Activated CD4-positive, alpha-beta T cell treated with anti-CD3 and anti-CD28 coated beads, Interleukin-2, amount 10 ng/mL, durations not matched to agents 24 days and 14 days (primary cell): ENCODE measurements around the gene IRF2BP1. TPM values are rescaled to one million over a fixed set of nuclear protein-coding genes. Genes with fewer than 3 reads are reported as not detected.

Source experiments
- DNase-seq: peaks from one replicate; pipeline ENCODE4 v3.0.0; 2022
- H3K27ac Mint-ChIP-seq: one replicate; pipeline ENCODE4 v1.8.0; 2022; ENCODE audit warnings: mild to moderate bottlenecking, mixed read lengths
- H3K27me3 Mint-ChIP-seq: one replicate; pipeline ENCODE4 v1.8.0; 2022; ENCODE audit warnings: mixed read lengths
- H3K36me3 Mint-ChIP-seq: one replicate; pipeline ENCODE4 v1.8.0; 2022; ENCODE audit warnings: low read depth, mild to moderate bottlenecking, mixed read lengths
- H3K4me1 Mint-ChIP-seq: one replicate; pipeline ENCODE4 v1.8.0; 2021; ENCODE audit warnings: mixed read lengths
- H3K4me3 Mint-ChIP-seq: one replicate; pipeline ENCODE4 v1.8.0; 2022; ENCODE audit warnings: mild to moderate bottlenecking, moderate library complexity, mixed read lengths
- H3K9me3 Mint-ChIP-seq: one replicate; pipeline ENCODE4 v1.8.0; 2021; ENCODE audit warnings: mixed read lengths
- intact Hi-C: fragments of 100-400 bp; cut with micrococcal nuclease; formaldehyde crosslinking; loops from one replicate; pipeline ENCODE4 v1.15.1; 2023
- total RNA-seq: library from RNA; stranded (reverse); gene quantifications from 2 replicates; pipeline ENCODE4 v1.2.3, GENCODE V29; 2022

IRF2BP1 gene
- total RNA-seq, 1 donor from 2014 or later = 18.5 TPM

- Mint-ChIP-seq H3K4me3 (no peak overlapping the region), H3K9me3 (no peaks in the 10 kb centered on the region), H3K36me3 (no peaks in the 10 kb centered on the region), H3K27ac (peak overlapping the region; percentile 47), H3K4me1 (peaks cover 32% of the 10 kb centered on the region), H3K27me3 (peaks cover 4% of the 10 kb centered on the region)
- DNase-seq = peak; percentile 80
- intact Hi-C loops = no loop called here
Observed at GRCh38 chr19:45917421-45918091, 31.6 kb upstream of the IRF2BP1 start.

- intact Hi-C loops = no loop called here
- Mint-ChIP-seq H3K4me1 (peaks cover 17% of the 10 kb centered on the region), H3K27me3 (peaks cover 13% of the 10 kb centered on the region), H3K36me3 (no peaks in the 10 kb centered on the region), H3K27ac (no peak within 1 kb of the TSS), H3K9me3 (no peaks in the 10 kb centered on the region), H3K4me3 (no peak within 1 kb of the TSS)
- peak; percentile 69 for DNase-seq
Observed at GRCh38 chr19:45913874-45914830, 28.2 kb upstream of the IRF2BP1 start, which contains the start of gene NANOS2. Gene NANOS2 (minus strand): TSS chr19:45914778. CDS start chr19:45914693, 85 bp downstream.

DNA sequence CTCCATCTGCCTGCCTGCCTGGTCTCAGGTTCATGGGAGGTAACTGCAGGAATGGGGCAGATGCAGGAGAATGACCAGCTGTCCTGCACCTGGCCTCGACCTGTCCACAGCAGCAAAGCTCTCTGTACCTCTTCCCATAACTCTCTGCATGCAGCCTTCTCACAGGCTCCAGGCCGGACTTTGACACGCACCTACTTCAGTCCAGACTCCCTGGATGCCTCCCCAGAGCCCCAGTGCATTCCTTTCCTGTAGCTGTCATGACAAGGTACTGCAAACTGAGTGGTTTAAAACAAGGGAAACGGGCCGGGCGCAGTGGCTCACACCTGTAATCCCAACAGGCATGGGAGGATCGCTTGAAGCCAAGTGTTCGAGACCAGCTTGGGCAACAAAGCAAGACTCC, 25.4 kb upstream of the IRF2BP1 start:
- Mint-ChIP-seq H3K36me3 (no peaks in the 10 kb centered on the region), H3K9me3 (no peaks in the 10 kb centered on the region), H3K27ac (no peak overlapping the region), H3K4me1 (peaks cover 5% of the 10 kb centered on the region), H3K27me3 (peaks cover 18% of the 10 kb centered on the region), H3K4me3 (no peak overlapping the region)
- DNase-seq = no peak
- intact Hi-C loops = no loop called here

DNA sequence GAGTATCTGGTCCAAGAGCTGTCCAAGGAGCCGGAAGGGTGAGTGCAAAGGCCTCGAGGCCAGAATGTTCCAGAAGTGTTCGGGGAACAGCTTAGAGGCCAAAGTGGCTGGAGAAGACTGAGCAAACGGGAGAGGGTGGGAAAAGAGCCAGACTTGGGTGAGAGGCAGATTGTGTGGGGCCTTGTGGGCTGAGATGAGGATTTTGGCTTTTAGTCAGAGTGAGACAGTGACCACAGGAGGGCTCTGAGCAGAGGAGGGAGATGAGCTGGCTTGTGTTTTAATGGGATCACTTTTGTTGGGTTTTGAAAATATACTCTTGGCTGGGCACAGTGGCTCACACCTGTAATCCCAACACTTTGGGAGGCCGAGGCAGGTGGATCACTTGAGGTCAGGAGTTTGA, 23.0 kb upstream of the IRF2BP1 start:
- H3K4me3 Mint-ChIP-seq = no peak overlapping the region
- no peaks in the 10 kb centered on the region for H3K36me3 Mint-ChIP-seq
- H3K27ac Mint-ChIP-seq = no peak overlapping the region
- H3K27me3 Mint-ChIP-seq = peaks cover 20% of the 10 kb centered on the region
- H3K4me1 Mint-ChIP-seq = peaks cover 5% of the 10 kb centered on the region
- no peak for DNase-seq
- intact Hi-C loops = no loop called here
- H3K9me3 Mint-ChIP-seq = no peaks in the 10 kb centered on the region

DNA sequence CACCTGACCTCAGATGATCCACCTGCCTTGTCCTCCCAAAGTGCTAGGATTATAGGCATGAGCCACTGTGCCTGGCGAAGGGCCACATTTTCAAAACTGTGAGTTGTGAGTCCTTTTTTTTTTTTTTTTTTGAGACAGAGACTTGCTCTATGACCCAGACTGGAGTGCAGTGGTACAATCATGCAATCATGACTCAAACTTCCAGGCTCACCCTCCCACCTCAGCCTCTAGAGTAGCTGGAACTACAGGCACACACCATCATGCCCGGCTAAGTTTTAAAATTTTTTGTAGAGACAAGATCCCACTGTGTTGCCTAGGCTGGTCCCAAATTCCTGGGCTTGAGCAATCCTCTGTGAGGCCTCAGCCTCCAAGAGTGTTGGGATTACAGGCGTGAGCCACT, 20.3 kb upstream of the IRF2BP1 start:
- Mint-ChIP-seq H3K27me3 (peaks cover 16% of the 10 kb centered on the region), H3K27ac (no peak overlapping the region), H3K4me1 (peaks cover 14% of the 10 kb centered on the region), H3K36me3 (peaks cover 2% of the 10 kb centered on the region), H3K4me3 (no peak overlapping the region), H3K9me3 (no peaks in the 10 kb centered on the region)
- intact Hi-C loops = no loop called here
- no peak for DNase-seq

DNA sequence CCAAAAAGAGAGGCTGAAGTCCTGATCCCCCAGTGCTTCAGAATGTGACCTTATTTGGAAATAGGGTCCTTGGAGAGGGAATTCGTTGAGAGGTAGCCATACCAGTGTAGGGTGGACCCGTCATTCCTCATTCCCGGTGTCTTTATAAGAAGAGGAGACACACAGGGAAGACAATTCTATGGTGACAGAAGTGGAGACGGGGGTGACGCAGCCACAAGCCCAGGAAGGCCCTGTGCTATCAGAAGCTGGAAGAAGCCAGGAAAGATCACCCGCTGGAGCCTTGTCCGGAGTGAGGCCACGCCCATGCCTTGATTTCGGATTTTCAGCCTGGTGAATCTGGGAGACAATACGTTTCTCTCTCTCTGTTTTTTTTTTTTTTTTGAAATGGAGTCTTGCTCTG, 19.1 kb upstream of the IRF2BP1 start:
- peaks cover 10% of the 10 kb centered on the region for H3K36me3 Mint-ChIP-seq

DNA sequence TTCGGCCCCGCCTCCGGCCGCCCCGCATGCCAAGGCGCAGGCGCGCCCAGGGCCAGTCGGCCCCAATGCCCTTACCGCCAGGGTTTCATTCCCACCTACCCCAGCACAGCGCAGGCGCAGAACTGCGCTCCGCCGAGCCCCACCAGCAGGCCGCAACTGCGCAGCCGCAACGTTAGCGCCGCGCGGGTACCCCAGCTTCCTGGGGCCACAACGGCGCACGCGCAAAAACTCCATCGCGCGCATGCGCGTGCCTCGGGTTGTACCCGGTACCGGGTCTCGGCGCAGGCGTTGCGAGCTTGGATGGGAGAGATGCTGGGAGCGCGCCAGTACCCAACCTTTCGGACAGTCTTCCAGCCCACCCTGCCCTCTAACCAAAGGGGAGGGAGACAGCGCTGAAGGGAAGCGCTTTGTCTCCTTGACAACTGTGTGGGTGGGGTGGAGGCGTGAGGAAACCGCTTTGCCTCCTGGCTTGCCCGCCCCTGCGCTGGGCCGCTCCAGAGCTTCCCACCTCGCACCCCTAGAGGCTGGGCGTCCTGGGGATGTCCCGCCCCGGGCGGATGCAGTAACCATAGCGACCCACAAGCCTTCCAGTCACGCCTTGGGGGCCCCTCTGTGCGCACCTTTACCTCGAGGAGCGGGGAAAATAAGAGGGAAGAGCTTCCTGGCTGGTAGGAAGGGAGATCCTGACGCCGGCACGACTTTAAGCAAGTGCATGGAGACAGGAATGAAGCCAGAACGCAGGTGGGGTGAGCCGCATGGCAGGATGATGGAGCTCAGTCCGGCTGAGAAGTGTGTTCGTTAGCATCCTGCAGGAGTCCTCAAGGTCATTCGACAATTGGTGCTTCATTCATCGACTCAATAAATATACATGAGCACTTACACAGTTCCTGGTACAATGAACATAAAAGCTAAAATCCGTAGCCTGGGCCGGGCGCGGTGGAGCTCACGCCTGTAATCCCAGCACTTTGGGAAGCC, 17.0 kb upstream of the IRF2BP1 start:
- peaks cover 2% of the 10 kb centered on the region for H3K27me3 Mint-ChIP-seq
- H3K4me1 Mint-ChIP-seq = peaks cover 22% of the 10 kb centered on the region
- DNase-seq = peak; percentile 100
- intact Hi-C loops = loop anchor here (1.0 to 5.0 kb wide), 6 partner anchors 17 to 1839 kb away; partner anchors contain the start of genes CALM3, CCDC61, IRF2BP1 and SIX5
- no peaks in the 10 kb centered on the region for H3K9me3 Mint-ChIP-seq
- H3K4me3 Mint-ChIP-seq = peak overlapping the region; percentile 85
- H3K36me3 Mint-ChIP-seq = peaks cover 24% of the 10 kb centered on the region
- H3K27ac Mint-ChIP-seq = peak overlapping the region; percentile 91

More for the DNA sequence above, 19.1 kb upstream of the IRF2BP1 start:
- Mint-ChIP-seq H3K4me3 (no peak overlapping the region), H3K27me3 (peaks cover 10% of the 10 kb centered on the region), H3K9me3 (no peaks in the 10 kb centered on the region), H3K27ac (no peak overlapping the region), H3K4me1 (peaks cover 22% of the 10 kb centered on the region)
- no peak for DNase-seq
- intact Hi-C loops = no loop called here

DNA sequence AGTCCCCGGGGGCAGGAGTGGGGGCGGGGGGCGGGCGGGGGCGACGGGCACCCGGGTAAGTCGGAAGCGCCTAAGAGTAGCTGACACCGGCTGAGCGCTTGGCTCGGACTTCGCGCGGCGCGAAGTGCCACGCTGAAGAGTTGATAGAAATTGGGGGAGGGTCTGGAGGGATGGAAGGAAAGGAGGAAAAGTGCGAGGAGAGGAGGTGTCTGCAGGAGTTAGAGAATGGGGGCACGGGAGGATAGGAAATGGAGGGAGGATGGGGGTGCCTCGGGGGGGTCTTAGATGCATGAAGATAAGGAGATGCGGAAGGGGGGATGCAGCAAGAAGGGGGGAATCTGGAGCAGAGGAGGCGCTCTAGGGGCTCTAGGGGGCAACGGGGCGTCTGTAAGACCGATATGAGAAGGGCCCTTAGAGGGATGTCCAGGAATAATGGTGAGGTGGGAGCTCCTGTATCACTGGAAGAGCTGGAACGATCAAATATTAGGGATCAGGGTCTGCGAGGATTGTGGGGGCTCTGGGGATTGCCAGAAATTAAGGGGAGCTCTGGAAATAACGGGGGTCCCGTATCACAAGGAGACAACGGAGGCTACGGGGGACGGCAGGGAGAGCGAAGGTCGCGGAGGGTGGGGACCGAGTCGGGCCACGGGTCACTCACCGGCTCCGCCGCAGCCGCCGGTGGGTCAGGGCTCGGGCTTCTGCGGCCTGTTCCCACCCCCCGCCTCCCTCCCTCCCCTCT, 16.1 kb upstream of the IRF2BP1 start, which contains the start of gene MYPOP:
TSS of gene MYPOP (minus strand) at position 702 of the 739 bp plus-strand sequence. CDS start 840 bp downstream, outside the sequence.
- intact Hi-C loops = loop anchor here (1.0 to 5.0 kb wide), 6 partner anchors 16 to 1840 kb away; partner anchors contain the start of genes CALM3, CCDC61, IRF2BP1 and SIX5
- H3K4me1 Mint-ChIP-seq = peaks cover 22% of the 10 kb centered on the region
- H3K36me3 Mint-ChIP-seq = peaks cover 24% of the 10 kb centered on the region
- H3K4me3 Mint-ChIP-seq = peak within 1 kb of the TSS; percentile 85
- peak within 1 kb of the TSS; percentile 91 for H3K27ac Mint-ChIP-seq
- no peaks in the 10 kb centered on the region for H3K9me3 Mint-ChIP-seq
- peak; percentile 69 for DNase-seq
- H3K27me3 Mint-ChIP-seq = peaks cover 2% of the 10 kb centered on the region

DNA sequence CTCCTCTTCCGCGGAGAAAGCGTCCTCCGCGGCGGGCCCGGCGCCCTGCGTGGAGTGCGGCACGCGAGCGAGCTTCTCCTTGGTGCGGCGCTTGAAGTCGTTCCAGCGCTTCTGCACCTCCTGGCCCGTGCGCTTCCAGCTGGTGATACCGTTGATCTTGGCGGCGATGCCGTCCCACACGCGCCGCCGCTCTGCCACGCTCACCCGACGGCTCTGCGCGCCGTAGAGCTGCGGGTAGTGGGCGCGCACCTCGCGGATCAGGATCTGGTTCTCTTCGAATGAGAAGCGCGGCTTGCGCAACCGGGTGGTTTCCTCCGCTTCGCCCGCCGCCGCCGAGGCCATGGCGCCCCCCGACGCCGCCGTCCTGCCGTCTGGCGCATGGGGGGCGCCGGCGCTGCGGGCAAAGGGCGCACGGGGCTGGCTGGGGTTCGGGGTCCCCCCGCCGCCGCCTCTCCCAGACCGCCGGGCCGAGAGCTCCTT, 15.5 kb upstream of the IRF2BP1 start:
- DNase-seq = peak; percentile 77
- Mint-ChIP-seq H3K9me3 (no peaks in the 10 kb centered on the region), H3K27me3 (peaks cover 2% of the 10 kb centered on the region), H3K27ac (no peak overlapping the region), H3K36me3 (peaks cover 24% of the 10 kb centered on the region), H3K4me1 (peaks cover 22% of the 10 kb centered on the region), H3K4me3 (peak overlapping the region; percentile 85)
- intact Hi-C loops = loop anchor here (5.0 kb wide), 1 partner anchor 1841 kb away; no protein-coding TSS in a partner anchor

- H3K4me1 Mint-ChIP-seq = peaks cover 22% of the 10 kb centered on the region
- peaks cover 2% of the 10 kb centered on the region for H3K27me3 Mint-ChIP-seq
- H3K9me3 Mint-ChIP-seq = no peaks in the 10 kb centered on the region
- H3K36me3 Mint-ChIP-seq = peaks cover 24% of the 10 kb centered on the region
- intact Hi-C loops = loop anchor here (5.0 kb wide), 1 partner anchor 1841 kb away; no protein-coding TSS in a partner anchor
- H3K4me3 Mint-ChIP-seq = peak overlapping the region; percentile 44
- DNase-seq = no peak
- no peak overlapping the region for H3K27ac Mint-ChIP-seq
Observed at GRCh38 chr19:45900738-45901431, 14.9 kb upstream of the IRF2BP1 start.

- intact Hi-C loops = loop anchor here (5.0 kb wide), 1 partner anchor 1842 kb away; no protein-coding TSS in a partner anchor
Observed at GRCh38 chr19:45899919-45900589, 14.1 kb upstream of the IRF2BP1 start.

More at GRCh38 chr19:45899919-45900589, 14.1 kb upstream of the IRF2BP1 start:
- H3K4me1 Mint-ChIP-seq = peaks cover 22% of the 10 kb centered on the region
- peak overlapping the region; percentile 3 for H3K4me3 Mint-ChIP-seq
- DNase-seq = no peak
- H3K36me3 Mint-ChIP-seq = peaks cover 28% of the 10 kb centered on the region
- peaks cover 2% of the 10 kb centered on the region for H3K27me3 Mint-ChIP-seq
- H3K9me3 Mint-ChIP-seq = no peaks in the 10 kb centered on the region
- no peak overlapping the region for H3K27ac Mint-ChIP-seq
